GM21381 (cell line): Measurements from ENCODE around the gene DOK1.
A peak's percentile ranks its signal among the peaks of the same experiment; 100 is the strongest.

Source experiments
- ATAC-seq: cut with Tn5 transposase; IDR thresholded peaks from one replicate; pipeline ENCODE4 v1.9.1; 2021; ENCODE audit warnings: mild to moderate bottlenecking, moderate library complexity; ENCODE audit not compliant: unreplicated experiment

The DOK1 gene

DNA sequence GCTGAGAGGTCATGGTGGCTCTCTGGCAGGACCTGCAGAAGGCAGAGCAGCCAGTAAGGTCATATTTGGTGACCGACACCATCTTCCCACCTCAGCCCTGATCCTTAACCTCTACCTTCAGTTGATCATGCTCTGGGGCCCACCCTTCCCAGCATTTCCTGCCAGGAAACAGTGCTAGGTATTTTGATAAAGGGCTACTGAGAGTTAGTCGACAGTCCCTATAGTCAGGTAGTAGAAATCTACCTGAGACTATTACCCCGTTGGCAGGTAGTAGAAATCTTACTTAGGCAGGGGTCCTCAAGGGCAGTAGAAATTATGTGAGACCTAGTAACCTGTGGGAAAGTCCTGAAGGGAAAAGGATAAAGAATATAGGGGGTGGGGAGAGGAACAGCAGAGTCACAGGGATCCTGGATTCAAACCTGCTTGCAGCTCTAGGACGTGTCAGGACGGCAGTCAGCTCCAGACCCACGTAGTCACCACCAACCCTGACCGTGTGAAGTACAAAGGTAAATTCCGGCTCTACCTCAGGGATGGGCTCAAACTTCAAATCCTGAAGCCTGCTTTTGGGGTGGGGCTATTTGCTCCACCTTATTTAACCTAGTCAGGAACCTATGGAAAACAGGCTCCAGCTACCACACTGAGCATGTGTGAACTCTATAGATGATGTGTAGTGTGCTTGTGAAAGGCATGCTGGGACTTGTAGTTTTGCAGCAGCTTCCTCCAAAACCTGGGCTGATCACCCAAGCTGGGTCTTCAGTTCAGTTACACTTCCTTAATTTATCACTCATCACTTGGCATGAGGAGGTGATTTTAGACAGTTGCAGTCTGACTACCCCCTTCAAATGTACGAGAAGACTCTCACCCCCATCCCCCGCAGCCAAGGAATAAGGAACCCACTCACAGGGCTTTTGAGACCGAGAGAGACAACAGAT, 28.5 kb upstream of the DOK1 start, which contains the start of gene DQX1:
Gene DQX1 (minus strand): TSS at position 515 of the 932 bp plus-strand sequence. CDS start 502 bp downstream, at position 13.
- ATAC-seq: no peak

- no peak for ATAC-seq
Observed at GRCh38 chr2:74526649-74527230, 27.8 kb upstream of the DOK1 start.

DNA sequence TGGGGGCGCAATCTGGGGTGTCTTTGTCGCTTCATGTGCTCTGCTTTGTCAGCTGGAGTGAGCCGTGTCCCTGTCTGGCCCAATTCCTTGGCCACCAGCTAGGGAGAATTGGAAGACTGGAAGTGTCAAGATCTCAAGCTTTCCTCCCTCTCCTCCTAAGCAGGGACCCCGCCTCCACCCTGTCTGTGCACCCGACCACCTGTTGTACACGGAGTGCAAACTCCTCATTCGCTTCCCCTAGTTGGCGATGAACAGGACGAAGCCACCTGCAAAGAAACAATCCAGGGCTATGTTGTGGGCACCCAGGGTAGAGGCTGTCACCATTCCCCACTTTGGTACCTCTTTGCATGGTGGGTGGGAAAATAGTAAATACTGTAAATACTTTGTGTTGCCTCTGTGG, 26.8 kb upstream of the DOK1 start:
- ATAC-seq: no peak

GRCh38 chr2:74528600-74529356, 25.7 kb upstream of the DOK1 start:
- peak; percentile 6 for ATAC-seq

DNA sequence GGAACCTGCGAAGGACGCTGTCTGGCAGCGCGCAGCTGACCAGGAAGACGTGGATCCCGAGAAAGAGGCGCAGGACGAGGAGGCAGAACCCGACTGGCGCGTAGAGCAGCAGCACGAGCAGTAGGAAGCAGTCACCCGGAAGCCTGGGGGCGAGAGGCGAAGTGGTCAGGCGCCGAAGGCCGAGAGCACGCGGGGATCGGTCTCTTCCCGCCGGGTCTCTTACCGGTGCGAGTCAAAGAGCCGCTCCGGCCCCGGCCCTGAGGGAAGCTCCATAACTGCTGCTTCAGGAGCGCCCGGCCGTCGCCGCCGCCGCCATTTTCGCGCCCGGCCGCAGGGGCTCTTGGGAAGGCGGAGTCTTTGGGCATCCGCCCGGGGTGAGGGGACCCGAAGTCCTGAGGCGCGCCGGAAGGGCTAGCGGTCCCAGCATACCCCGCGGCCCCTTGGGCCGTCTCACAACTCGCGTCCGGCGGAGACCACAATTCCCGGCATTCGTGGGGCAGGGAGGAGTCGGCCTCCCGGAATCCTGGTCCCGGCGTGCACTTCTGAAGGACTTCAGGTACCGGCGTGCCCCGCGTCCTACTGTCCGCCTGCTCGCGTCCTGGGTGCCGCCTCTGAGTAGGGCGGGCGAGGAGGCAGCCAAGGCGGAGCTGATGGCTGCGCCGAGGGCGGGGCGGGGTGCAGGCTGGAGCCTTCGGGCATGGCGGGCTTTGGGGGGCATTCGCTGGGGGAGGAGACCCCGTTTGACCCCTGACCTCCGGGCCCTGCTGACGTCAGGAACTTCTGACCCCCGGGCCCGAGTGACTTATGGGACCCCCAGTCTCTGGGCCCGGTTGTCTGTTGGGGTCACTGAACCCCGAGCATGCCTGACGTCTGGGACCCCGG, 24.9 kb upstream of the DOK1 start, which contains the start of the genes AUP1 and HTRA2:
Gene AUP1 (minus strand): TSS at position 350 of the 882 bp plus-strand sequence. CDS start 77 bp downstream, at position 273.
Gene HTRA2 (plus strand): TSS at position 577 of the 882 bp plus-strand sequence. CDS start 74 bp downstream, at position 651.
- ATAC-seq: peak; percentile 80

- ATAC-seq: peak; percentile 27
Observed at GRCh38 chr2:74530239-74531187, 24.0 kb upstream of the DOK1 start.

GRCh38 chr2:74531666-74532065, 22.9 kb upstream of the DOK1 start:
- no peak for ATAC-seq

- ATAC-seq: no peak
Observed at GRCh38 chr2:74532222-74532621, 22.3 kb upstream of the DOK1 start.

- ATAC-seq: no peak
Observed at GRCh38 chr2:74533464-74533863, 21.1 kb upstream of the DOK1 start.

GRCh38 chr2:74534411-74534810, 20.1 kb upstream of the DOK1 start:
- ATAC-seq: no peak

- ATAC-seq: no peak
Observed at GRCh38 chr2:74535440-74535965, 19.0 kb upstream of the DOK1 start.

DNA sequence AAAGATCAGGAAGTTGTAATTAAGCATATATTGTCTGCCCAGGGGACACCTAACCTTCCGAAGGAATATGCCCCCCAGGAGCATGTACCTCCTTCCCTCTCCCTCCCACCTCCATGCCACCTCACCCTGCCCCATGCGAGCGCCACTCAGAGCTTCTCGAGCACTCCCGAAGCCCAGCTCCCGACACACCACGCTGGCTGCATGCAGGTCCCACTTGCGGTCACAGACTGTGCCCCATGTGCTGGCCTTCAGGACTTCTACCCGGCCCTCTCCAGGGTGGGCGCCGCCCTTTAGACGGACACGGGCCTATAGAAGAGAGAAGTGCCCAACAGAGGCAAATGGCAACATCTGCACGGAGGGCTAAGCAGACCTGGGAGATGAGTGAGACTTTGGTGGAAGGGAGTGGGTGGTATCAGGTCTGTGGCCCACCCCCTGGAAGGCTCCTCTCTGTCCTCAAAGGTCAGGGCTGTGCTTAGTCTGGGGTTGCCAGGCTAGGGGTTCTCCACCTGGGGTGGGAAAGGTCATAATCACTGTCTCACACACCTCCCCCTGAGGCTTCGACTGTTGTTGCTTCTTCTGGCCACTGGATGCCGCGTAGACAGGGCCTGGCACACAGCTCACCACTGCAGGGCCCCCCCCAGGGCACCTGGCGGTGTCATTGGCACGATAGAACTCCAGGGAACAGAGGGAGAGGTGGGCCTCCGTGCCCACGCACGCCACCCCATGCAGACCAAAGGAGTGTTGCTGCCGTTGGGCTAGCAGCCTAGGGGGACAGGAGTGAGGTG, 18.2 kb upstream of the DOK1 start:
- no peak for ATAC-seq

DNA sequence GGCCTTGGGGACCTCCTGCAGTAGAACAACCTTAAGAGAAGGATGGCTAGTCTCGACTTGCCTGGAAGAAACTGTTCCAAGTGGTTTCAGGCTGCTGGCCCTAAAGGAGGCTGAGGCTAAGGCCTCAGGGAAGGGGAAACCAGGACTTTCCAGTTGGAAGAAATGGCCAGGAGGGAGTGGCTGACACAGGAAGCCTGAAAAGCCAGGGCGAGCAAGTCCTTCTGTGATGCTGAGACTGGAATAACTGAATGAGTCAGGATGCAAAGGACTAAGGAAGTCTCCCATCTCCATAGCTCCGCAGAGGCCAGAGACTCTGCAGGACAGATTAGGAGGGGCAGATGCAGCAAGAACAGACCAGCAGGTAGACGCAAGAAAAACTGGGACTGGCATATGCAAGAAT, 17.4 kb upstream of the DOK1 start:
- no peak for ATAC-seq

DNA sequence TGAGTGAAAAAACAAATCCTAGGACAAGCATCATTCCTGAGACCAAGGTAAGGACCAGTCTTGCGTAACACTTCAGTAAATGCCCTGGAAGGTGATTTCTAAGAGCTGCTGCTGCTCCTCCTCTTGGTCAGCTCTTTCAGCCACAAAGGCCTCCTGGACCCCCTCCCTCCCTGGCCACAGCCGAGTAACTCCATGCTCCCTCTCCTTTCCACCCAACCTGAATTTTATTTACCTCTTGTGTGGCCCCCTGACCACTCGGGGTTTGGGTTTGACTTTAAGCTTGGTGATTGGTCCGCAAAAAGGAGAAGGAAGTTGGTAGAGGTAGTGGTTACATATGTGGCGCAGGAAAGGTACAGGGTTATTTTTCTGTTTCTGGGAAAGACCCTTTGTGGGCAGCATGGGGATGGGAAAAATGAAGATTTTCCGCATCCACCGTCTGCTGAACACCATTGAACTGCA, 15.6 kb upstream of the DOK1 start:
- ATAC-seq: no peak

DNA sequence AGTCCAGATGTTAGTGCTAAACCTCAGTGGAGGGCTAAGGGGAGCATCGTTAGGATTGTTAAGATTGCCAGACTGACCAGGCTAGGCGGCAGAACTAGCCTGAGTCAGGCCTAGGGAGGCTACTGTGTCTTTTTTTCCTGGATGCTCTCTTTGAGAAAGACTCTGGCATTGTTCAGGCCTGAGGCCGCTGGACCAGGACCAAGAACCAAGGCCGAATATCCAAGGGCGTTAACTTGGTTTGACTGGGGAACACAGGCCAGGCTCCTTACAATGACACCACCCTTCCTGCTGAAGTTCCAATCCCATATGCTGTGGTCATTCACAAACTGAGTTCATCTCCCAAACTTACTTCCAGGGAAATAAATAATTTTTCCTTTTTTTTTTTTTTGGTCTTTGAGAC, 14.2 kb upstream of the DOK1 start:
- no peak for ATAC-seq

- no peak for ATAC-seq
Observed at GRCh38 chr2:74542978-74543377, 11.5 kb upstream of the DOK1 start.

GRCh38 chr2:74544634-74545033, 9.9 kb upstream of the DOK1 start:
- ATAC-seq: no peak

- no peak for ATAC-seq
Observed at GRCh38 chr2:74546004-74546403, 8.5 kb upstream of the DOK1 start.
